Activated CD4-positive, alpha-beta T cell treated with anti-CD3 and anti-CD28 coated beads, Interleukin-2, amount 50 U/mL, for 16 hours (primary cell): ENCODE data around the gene COA6.
A peak's percentile ranks its signal among the peaks of the same experiment; 100 is the strongest.
"Not testable (repeated sequence)": the region's sequence is repeated elsewhere in the genome, so short reads cannot be mapped to it uniquely, and the experiment has no call there.

ENCODE experiments used
- DNase-seq: peaks from one replicate; pipeline ENCODE4 v3.0.0-alpha.2; 2020

Gene COA6

GRCh38 chr1:234371414-234371813 is 1.8 kb upstream of the COA6 start:
- no peak for DNase-seq

GRCh38 chr1:234372011-234372757 is 1.1 kb upstream of the COA6 start:
- DNase-seq, result no peak

- DNase-seq, result no peak
Observed at GRCh38 chr1:234373959-234374254, 651 bp downstream of the COA6 start.

- no peak for DNase-seq
Observed at GRCh38 chr1:234375672-234376071, 2.4 kb downstream of the COA6 start.

- DNase-seq, result not testable (repeated sequence)
Observed at GRCh38 chr1:234379591-234380109, 6.4 kb downstream of the COA6 start.

GRCh38 chr1:234381699-234382555 is 8.7 kb downstream of the COA6 start:
- DNase-seq, result no peak

- DNase-seq, result peak; percentile 22
Observed at GRCh38 chr1:234386122-234386521, 12.9 kb downstream of the COA6 start.

GRCh38 chr1:234388094-234388493 is 14.8 kb downstream of the COA6 start:
- no peak for DNase-seq

GRCh38 chr1:234393190-234393589 is 19.9 kb downstream of the COA6 start:
- no peak for DNase-seq

- DNase-seq, result no peak
Observed at GRCh38 chr1:234395297-234395696, 22.0 kb downstream of the COA6 start.

- DNase-seq, result no peak
Observed at GRCh38 chr1:234396092-234396491, 22.8 kb downstream of the COA6 start.

- DNase-seq, result no peak
Observed at GRCh38 chr1:234396871-234397270, 23.6 kb downstream of the COA6 start.

- no peak for DNase-seq
Observed at GRCh38 chr1:234397732-234398131, 24.5 kb downstream of the COA6 start.

GRCh38 chr1:234398849-234399381 is 25.7 kb downstream of the COA6 start:
- DNase-seq, result peak; percentile 56

GRCh38 chr1:234399515-234399914 is 26.3 kb downstream of the COA6 start:
- DNase-seq, result not testable (repeated sequence)

- DNase-seq, result peak; percentile 50
Observed at GRCh38 chr1:234400773-234401172, 27.5 kb downstream of the COA6 start.

GRCh38 chr1:234401658-234402057 is 28.4 kb downstream of the COA6 start:
- no peak for DNase-seq

- DNase-seq, result no peak
Observed at GRCh38 chr1:234402939-234403338, 29.7 kb downstream of the COA6 start.

GRCh38 chr1:234405676-234406075 is 32.4 kb downstream of the COA6 start:
- no peak for DNase-seq

GRCh38 chr1:234406871-234407270 is 33.6 kb downstream of the COA6 start:
- DNase-seq, result no peak

- peak; percentile 68 for DNase-seq
Observed at GRCh38 chr1:234408757-234409156, 35.5 kb downstream of the COA6 start.

GRCh38 chr1:234409328-234409727 is 36.1 kb downstream of the COA6 start:
- DNase-seq, result peak; percentile 60

- DNase-seq, result no peak
Observed at GRCh38 chr1:234412830-234413229, 39.6 kb downstream of the COA6 start.

- DNase-seq, result no peak
Observed at GRCh38 chr1:234413485-234413884, 40.2 kb downstream of the COA6 start.
